Memory B cell (primary cell): ENCODE measurements around the gene BRD4.

Experiments
- ATAC-seq: fragments of 150-1000 bp; cut with Tn5 transposase; 2 replicates; pipeline ENCODE4 v1.10.0; 2021; ENCODE audit warnings: low read depth, mild to moderate bottlenecking, moderate library complexity
- DNase-seq, 2 donors: peaks; one replicate each; pipeline ENCODE4 v3.0.0; 2022; ENCODE audit warnings: low spot score in 2 of 2
- H3K27ac Mint-ChIP-seq: one replicate; pipeline ENCODE4 v1.8.0; 2022; ENCODE audit warnings: mild to moderate bottlenecking, moderate library complexity, mixed read lengths
- H3K27me3 Mint-ChIP-seq: one replicate; pipeline ENCODE4 v1.8.0; 2022; ENCODE audit warnings: mixed read lengths
- H3K36me3 Mint-ChIP-seq: one replicate; pipeline ENCODE4 v1.8.0; 2022; ENCODE audit warnings: mild to moderate bottlenecking, mixed read lengths
- H3K4me1 Mint-ChIP-seq: one replicate; pipeline ENCODE4 v1.8.0; 2022; ENCODE audit warnings: mixed read lengths
- H3K4me3 Mint-ChIP-seq: one replicate; pipeline ENCODE4 v1.8.0; 2022; ENCODE audit warnings: mild to moderate bottlenecking, moderate library complexity, mixed read lengths
- H3K9me3 Mint-ChIP-seq: one replicate; pipeline ENCODE4 v1.8.0; 2022; ENCODE audit warnings: mixed read lengths

Gene BRD4

DNA sequence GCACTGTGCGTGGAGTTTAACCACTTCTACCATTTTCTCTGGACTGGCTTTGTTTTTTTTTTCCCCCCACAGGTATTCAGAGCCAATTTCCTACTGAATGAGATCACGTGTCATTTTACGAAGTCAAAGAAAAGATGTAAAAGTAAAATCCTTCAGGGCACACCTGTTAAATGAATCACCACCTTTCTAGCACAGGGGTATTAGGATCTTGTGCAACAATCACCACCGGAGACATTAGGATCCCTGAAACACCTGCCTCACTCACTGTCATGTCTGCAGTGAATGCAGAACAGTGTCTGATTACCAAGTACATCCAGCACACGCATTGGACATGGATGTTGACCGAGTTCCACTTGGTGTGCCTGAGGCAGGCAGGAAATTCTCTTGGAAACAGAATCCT is 17.2 kb downstream of the BRD4 start:
- peak overlapping the region; percentile 5 for H3K4me3 Mint-ChIP-seq
- ATAC-seq, result no peak
- H3K27me3 Mint-ChIP-seq, result no peaks in the 10 kb centered on the region
- no peaks in the 10 kb centered on the region for H3K9me3 Mint-ChIP-seq
- H3K36me3 Mint-ChIP-seq, result peaks cover 4% of the 10 kb centered on the region
- DNase-seq, result no peak
- H3K27ac Mint-ChIP-seq, result peak overlapping the region; percentile 81
- peaks cover 58% of the 10 kb centered on the region for H3K4me1 Mint-ChIP-seq

DNA sequence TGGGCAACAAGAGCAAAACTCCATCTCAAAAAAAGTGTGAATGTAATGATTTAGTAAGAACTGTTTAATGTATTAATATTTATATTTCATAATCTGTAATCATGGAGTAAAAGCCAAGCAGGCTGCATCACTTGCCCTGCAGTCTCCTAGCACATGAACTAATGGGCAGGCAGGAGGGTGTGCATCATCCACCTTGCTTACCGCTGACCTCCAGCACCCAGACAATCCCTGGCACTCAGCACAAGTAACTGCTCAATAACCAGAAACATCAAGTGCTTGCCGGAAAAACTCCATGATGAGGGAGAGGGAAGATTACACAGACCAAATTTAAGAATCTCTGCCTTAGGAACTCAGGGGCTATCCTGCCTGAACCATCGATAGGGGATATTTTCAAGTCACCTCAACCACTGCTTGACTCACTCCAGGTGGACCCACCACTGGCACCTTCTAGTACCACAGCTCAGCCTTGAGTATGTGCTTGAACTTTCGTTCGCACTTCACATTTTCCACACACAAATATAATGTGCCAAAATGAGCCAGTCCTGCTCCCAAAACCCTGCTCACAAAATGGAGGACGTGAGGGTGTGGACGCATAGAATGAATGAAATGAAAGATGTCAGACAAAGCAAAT is 18.6 kb downstream of the BRD4 start:
- Mint-ChIP-seq H3K4me1 (peaks cover 60% of the 10 kb centered on the region), H3K27me3 (no peaks in the 10 kb centered on the region), H3K4me3 (no peak overlapping the region), H3K27ac (no peak overlapping the region), H3K36me3 (peaks cover 4% of the 10 kb centered on the region), H3K9me3 (no peaks in the 10 kb centered on the region)
- no peak for DNase-seq
- no peak for ATAC-seq

- H3K27me3 Mint-ChIP-seq, result no peaks in the 10 kb centered on the region
- DNase-seq (no peak), ATAC-seq (no peak)
- H3K4me1 Mint-ChIP-seq, result peaks cover 50% of the 10 kb centered on the region
- no peak overlapping the region for H3K27ac Mint-ChIP-seq
- peaks cover 2% of the 10 kb centered on the region for H3K36me3 Mint-ChIP-seq
- H3K4me3 Mint-ChIP-seq, result no peak overlapping the region
- H3K9me3 Mint-ChIP-seq, result no peaks in the 10 kb centered on the region
These were observed 25.2 kb downstream of the BRD4 start for GRCh38 chr19:15307169-15307568.

DNA sequence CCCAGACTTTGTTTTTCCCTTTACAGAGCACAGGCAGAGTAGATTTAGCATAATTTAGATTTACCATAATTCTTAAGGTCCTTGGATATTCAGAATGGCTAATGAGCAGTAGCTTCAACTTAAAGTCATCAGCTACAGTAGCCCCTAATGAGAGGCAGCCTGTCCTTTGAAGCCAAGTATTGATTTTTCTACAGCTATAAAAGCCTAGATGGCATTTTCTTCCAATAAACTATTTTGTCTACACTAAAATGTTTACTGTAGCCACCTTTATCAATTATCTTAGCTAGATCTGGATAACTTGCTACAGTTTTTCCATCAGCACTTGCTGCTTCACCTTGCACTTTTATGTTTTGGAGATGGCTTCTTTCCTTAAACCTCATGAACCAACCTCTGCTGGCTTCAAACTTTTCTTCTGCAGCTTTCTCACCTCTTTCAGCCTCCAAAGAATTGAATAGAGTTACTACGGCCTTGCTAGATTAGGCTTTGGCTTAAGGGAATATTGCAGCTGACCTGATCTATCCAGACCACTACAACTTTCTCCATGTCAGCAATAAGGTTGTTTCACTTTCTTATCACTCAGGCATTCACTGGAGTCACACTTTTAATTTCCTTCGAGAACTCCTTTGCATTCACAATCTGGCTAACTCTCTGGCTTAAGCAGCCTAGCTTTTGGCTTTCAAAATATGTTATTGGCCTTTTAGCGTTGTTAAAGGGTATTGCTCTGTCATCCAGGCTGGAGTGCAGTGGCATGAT is 26.6 kb downstream of the BRD4 start:
- Mint-ChIP-seq H3K4me3 (no peak overlapping the region), H3K27me3 (no peaks in the 10 kb centered on the region), H3K27ac (peak overlapping the region; percentile 60), H3K4me1 (peaks cover 52% of the 10 kb centered on the region), H3K9me3 (no peaks in the 10 kb centered on the region), H3K36me3 (no peaks in the 10 kb centered on the region)
- DNase-seq (no peak), ATAC-seq (no peak)

DNA sequence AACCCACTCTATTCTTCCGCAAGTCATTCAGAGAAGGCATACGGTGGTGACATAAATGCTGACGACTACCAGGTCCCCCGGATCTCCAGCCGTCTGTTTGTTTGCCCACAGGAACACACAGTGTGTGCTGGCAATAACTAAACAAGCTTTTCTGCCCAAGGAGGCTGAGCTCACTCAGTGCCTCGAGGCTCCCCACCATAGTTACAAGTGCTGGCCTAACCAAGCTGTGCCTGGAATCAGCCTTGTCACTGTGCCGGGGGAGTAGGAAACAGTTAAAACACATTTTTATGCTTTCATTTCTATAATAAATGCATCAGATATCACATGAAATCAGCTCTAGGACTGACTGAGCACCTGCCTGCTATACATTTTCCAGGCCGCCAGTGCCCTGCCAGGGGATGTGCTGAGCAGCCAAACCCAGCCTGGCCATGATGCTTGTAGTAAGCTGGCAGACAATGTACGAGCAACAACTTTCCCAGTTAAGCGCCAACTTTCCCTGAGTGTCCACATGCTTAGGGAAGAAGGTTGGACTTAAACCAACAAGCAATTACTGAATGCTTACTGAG is 28.1 kb downstream of the BRD4 start:
- H3K36me3 Mint-ChIP-seq, result no peaks in the 10 kb centered on the region
- DNase-seq (no peak), ATAC-seq (no peak)
- H3K4me3 Mint-ChIP-seq, result no peak overlapping the region
- peaks cover 55% of the 10 kb centered on the region for H3K4me1 Mint-ChIP-seq
- H3K27ac Mint-ChIP-seq, result peak overlapping the region; percentile 84
- H3K27me3 Mint-ChIP-seq, result no peaks in the 10 kb centered on the region
- no peaks in the 10 kb centered on the region for H3K9me3 Mint-ChIP-seq

DNA sequence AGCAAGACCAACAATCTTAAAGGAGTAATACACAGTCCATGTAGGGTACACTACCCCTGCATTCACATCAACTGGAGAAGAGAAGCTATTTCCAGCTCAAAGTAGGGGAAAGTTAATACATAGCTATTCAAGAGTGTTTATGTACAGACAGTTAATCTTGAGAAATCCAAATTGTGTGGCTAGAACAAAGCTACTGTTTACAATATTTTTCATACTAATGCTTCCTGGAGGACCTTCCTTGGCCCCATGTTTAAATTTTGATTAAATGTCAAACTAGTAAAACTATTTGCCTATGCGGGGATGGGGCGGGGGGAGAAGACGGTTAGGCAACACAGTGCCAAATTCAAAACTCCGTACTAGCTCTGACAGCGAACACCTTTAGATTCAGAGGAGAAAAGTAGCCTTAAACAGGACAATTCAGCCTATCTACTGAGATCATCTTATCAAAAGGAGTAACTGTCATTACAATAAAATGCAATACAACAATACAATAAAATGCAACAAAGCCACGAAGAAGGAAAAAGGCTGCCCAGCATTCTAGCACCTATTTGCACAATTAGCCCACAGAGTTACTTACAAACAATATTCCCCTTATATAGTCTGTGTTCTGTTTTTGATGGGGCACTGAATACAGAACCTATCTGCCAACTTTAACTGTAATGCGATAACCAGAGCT is 29.1 kb downstream of the BRD4 start:
- peaks cover 63% of the 10 kb centered on the region for H3K4me1 Mint-ChIP-seq
- H3K4me3 Mint-ChIP-seq, result peak overlapping the region; percentile 7
- H3K36me3 Mint-ChIP-seq, result no peaks in the 10 kb centered on the region
- H3K27ac Mint-ChIP-seq, result peak overlapping the region; percentile 84
- no peaks in the 10 kb centered on the region for H3K27me3 Mint-ChIP-seq
- DNase-seq (no peak), ATAC-seq (no peak)
- H3K9me3 Mint-ChIP-seq, result no peaks in the 10 kb centered on the region

GRCh38 chr19:15300533-15301197 is 31.7 kb downstream of the BRD4 start:
- peaks cover 62% of the 10 kb centered on the region for H3K4me1 Mint-ChIP-seq
- peak overlapping the region; percentile 44 for H3K4me3 Mint-ChIP-seq
- no peaks in the 10 kb centered on the region for H3K9me3 Mint-ChIP-seq
- peaks cover 5% of the 10 kb centered on the region for H3K36me3 Mint-ChIP-seq
- DNase-seq (no peak), ATAC-seq (no peak)
- H3K27me3 Mint-ChIP-seq, result no peaks in the 10 kb centered on the region
- peak overlapping the region; percentile 33 for H3K27ac Mint-ChIP-seq

GRCh38 chr19:15299568-15300409 is 32.5 kb downstream of the BRD4 start:
- H3K4me1 Mint-ChIP-seq, result peaks cover 68% of the 10 kb centered on the region
- no peaks in the 10 kb centered on the region for H3K27me3 Mint-ChIP-seq
- ATAC-seq, result no peak

GRCh38 chr19:15298847-15299567 is 33.3 kb downstream of the BRD4 start:
- Mint-ChIP-seq H3K27ac (peak overlapping the region; percentile 65), H3K27me3 (no peaks in the 10 kb centered on the region), H3K36me3 (peaks cover 5% of the 10 kb centered on the region), H3K9me3 (no peaks in the 10 kb centered on the region), H3K4me3 (peak overlapping the region; percentile 25), H3K4me1 (peaks cover 66% of the 10 kb centered on the region)
- ATAC-seq (no peak), DNase-seq (no peak)

More at GRCh38 chr19:15299568-15300409, 32.5 kb downstream of the BRD4 start:
- Mint-ChIP-seq H3K4me3 (no peak overlapping the region), H3K27ac (peak overlapping the region; percentile 65), H3K36me3 (peaks cover 5% of the 10 kb centered on the region), H3K9me3 (no peaks in the 10 kb centered on the region)
- no peak for DNase-seq

DNA sequence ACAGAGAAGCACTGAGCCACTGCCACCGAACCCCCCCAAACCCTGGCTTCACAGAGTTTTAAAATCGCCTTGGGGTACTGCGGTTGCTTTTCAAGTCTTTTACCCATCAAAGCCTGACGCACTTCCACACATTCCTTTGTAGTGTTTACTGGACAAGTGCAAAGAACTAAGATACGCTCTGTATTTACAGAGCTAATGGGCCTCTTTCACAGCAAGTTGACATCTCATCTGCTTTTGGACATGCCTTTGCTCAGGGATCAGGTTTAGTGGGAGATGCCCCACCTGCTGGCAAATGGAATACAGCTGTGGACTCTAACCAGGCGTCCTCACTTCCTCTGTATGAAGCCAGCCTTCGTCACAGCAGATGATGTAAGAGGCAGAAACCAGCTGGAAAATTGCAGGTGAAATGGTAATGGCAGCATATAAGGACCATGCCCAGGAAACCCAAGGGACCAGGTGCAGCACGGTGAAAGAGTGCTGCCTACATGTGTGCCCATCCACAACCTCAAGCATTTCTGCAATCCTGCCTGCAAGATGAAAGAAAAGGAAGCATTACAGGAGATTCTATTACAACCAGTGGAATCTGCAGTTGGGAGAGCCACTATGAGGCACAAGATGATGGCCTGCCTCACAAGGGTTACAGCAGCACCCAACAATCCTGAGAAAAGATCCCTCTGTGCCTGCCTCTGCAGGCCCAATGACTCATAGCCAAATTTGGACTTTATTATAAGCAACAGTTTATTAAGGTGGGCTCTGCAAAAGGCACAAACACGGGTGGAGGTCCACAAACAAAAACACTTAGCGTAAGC is 34.7 kb downstream of the BRD4 start:
- H3K4me3 Mint-ChIP-seq, result peak overlapping the region; percentile 30
- no peak for DNase-seq

GRCh38 chr19:15296841-15297415 is 35.4 kb downstream of the BRD4 start:
- Mint-ChIP-seq H3K9me3 (no peaks in the 10 kb centered on the region), H3K4me3 (no peak overlapping the region), H3K4me1 (peaks cover 68% of the 10 kb centered on the region), H3K36me3 (peaks cover 7% of the 10 kb centered on the region), H3K27ac (peak overlapping the region; percentile 60), H3K27me3 (no peaks in the 10 kb centered on the region)
- ATAC-seq (no peak), DNase-seq (no peak)

More for the DNA sequence above, 34.7 kb downstream of the BRD4 start:
- Mint-ChIP-seq H3K9me3 (no peaks in the 10 kb centered on the region), H3K4me1 (peaks cover 67% of the 10 kb centered on the region), H3K27me3 (no peaks in the 10 kb centered on the region), H3K36me3 (peaks cover 7% of the 10 kb centered on the region), H3K27ac (peak overlapping the region; percentile 26)
- peak; percentile 23 for ATAC-seq

- Mint-ChIP-seq H3K4me3 (no peak overlapping the region), H3K9me3 (no peaks in the 10 kb centered on the region), H3K4me1 (peaks cover 73% of the 10 kb centered on the region), H3K27me3 (no peaks in the 10 kb centered on the region), H3K36me3 (peaks cover 7% of the 10 kb centered on the region), H3K27ac (peak overlapping the region; percentile 60)
- ATAC-seq (no peak), DNase-seq (no peak)
These were observed 36.0 kb downstream of the BRD4 start for GRCh38 chr19:15296353-15296752.
